Fibroblast of skin of left quadriceps (primary cell): ENCODE results near the gene STK31.
"Not testable (repeated sequence)": the region's sequence is repeated elsewhere in the genome, so short reads cannot be mapped to it uniquely, and the experiment has no call there.

Source experiments
- DNase-seq, 2 experiments: peaks; one replicate each; pipeline ENCODE4 v3.0.0-alpha.2; 2013; ENCODE audit warnings: low read depth in 2 of 2

The STK31 gene

GRCh38 chr7:23710000-23710399 is at the start of gene STK31:
Gene STK31 (plus strand): TSS chr7:23710219. CDS start chr7:23710286, 67 bp downstream.
- DNase-seq, result no peak

- DNase-seq, result no peak
Observed at GRCh38 chr7:23661385-23661784, 48.6 kb upstream of the STK31 start.

GRCh38 chr7:23662124-23662983 is 47.7 kb upstream of the STK31 start:
- no peak for DNase-seq

GRCh38 chr7:23662984-23663313 is 47.1 kb upstream of the STK31 start:
- no peak for DNase-seq

GRCh38 chr7:23664122-23664521 is 45.9 kb upstream of the STK31 start:
- DNase-seq, result no peak

GRCh38 chr7:23672033-23672432 is 38.0 kb upstream of the STK31 start:
- DNase-seq, result no peak

- peak; percentile 22 to 30 for DNase-seq
Observed at GRCh38 chr7:23679898-23680413, 30.1 kb upstream of the STK31 start, which contains the start of gene FAM221A. Gene FAM221A (plus strand): TSS chr7:23680199. CDS start chr7:23680219, 20 bp downstream.

GRCh38 chr7:23680414-23681405 is 29.3 kb upstream of the STK31 start:
- DNase-seq, result no peak

GRCh38 chr7:23684041-23684440 is 26.0 kb upstream of the STK31 start:
- not testable (repeated sequence) for DNase-seq

- no peak for DNase-seq
Observed at GRCh38 chr7:23685731-23686130, 24.3 kb upstream of the STK31 start.

GRCh38 chr7:23687011-23687410 is 23.0 kb upstream of the STK31 start:
- no peak for DNase-seq

GRCh38 chr7:23689165-23689564 is 20.9 kb upstream of the STK31 start:
- DNase-seq, result no peak

- no peak for DNase-seq
Observed at GRCh38 chr7:23691320-23691719, 18.7 kb upstream of the STK31 start.

- DNase-seq, result no peak
Observed at GRCh38 chr7:23693224-23693623, 16.8 kb upstream of the STK31 start.

GRCh38 chr7:23696916-23697441 is 13.0 kb upstream of the STK31 start:
- no peak for DNase-seq

- DNase-seq, result no peak
Observed at GRCh38 chr7:23698822-23699221, 11.2 kb upstream of the STK31 start.

- DNase-seq, result no peak
Observed at GRCh38 chr7:23700046-23700445, 10.0 kb upstream of the STK31 start.

GRCh38 chr7:23709081-23709750 is 803 bp upstream of the STK31 start:
- no peak for DNase-seq

- peak; percentile 44 to 50 for DNase-seq
Observed at GRCh38 chr7:23712368-23713284, 2.6 kb downstream of the STK31 start.
